Fibroblast of pulmonary artery (primary cell): ENCODE data around the gene GPAM.

Experiments used
- DNase-seq: peaks from one replicate; pipeline ENCODE4 v3.0.0-alpha.2; 2010; ENCODE audit warnings: low read depth
- H3K4me3 ChIP-seq: replicated peaks from 2 replicates; pipeline ENCODE4 v1.5.1; 2011; ENCODE audit warnings: low read depth, mild to moderate bottlenecking, control low read depth, low read length, moderate library complexity
- CTCF ChIP-seq: IDR thresholded peaks from 2 replicates; pipeline ENCODE4 v1.5.1; 2011; ENCODE audit warnings: mild to moderate bottlenecking, control low read depth, low read length, inconsistent platforms; ENCODE audit errors: missing control alignments

Gene GPAM

DNA sequence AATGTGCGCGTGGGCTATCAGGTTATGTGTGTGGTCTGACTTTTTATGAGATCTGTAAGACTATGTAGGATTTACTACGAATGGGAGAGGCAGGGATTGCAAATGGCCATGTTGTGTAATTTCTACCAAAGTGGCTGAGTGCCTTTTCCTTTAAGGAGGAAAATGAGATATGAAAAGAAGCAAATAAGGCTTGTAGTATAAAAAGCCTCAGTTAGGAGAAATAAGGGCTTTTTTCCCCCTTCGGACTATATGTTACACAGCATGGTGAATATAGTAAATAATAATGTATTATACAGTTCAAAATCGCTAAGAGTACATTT, 447 bp upstream of the GPAM start:
- no peak for TF ChIP-seq CTCF
- no peak for DNase-seq
- peak overlapping the region; percentile 84 for H3K4me3 ChIP-seq

DNA sequence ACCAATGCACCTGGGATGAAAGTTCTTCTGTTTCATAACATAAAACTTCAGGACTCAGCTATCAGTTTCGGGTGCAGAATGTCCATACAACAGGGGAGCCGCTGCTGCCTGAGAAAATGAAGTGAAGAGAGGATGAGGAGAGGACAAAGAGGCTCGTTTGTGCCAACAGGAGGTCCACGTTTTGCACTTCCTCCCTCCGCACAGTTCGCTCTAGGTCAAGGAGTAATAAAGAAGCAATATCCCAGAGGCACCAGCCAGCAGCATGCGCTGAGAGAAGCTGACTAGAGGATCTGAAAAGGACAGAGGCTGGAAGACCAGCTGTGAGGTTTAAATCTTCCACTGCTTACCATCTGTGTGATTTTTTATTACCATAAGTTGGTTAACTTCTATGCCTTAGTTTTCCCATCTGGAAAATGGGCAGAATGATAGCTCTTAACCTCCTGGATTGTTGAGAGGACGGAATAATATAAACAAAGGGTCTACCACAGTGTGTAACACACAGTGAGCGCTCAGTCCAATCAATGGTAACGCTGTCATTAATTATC, 709 bp downstream of the GPAM start:
- peak overlapping the region; percentile 84 for H3K4me3 ChIP-seq
- peak; percentile 2 for DNase-seq
- no peak for TF ChIP-seq CTCF

GRCh38 chr10:112177247-112177646, 6.3 kb downstream of the GPAM start:
- DNase-seq: no peak
- TF ChIP-seq CTCF: no peak
- H3K4me3 ChIP-seq: no peak overlapping the region

- no peak overlapping the region for H3K4me3 ChIP-seq
- DNase-seq: no peak
- no peak for TF ChIP-seq CTCF
Measured at GRCh38 chr10:112176543-112176942, 7.0 kb downstream of the GPAM start.

- H3K4me3 ChIP-seq: no peak overlapping the region
- no peak for TF ChIP-seq CTCF
- DNase-seq: no peak
Measured at GRCh38 chr10:112175409-112175808, 8.2 kb downstream of the GPAM start.

GRCh38 chr10:112173206-112173605, 10.4 kb downstream of the GPAM start:
- DNase-seq: no peak
- no peak overlapping the region for H3K4me3 ChIP-seq
- no peak for TF ChIP-seq CTCF

GRCh38 chr10:112168733-112169132, 14.8 kb downstream of the GPAM start:
- DNase-seq: no peak
- no peak overlapping the region for H3K4me3 ChIP-seq
- TF ChIP-seq CTCF: no peak
